Activated CD8-positive, alpha-beta memory T cell treated with anti-CD3 and anti-CD28 coated beads for 1 hour (primary cell): ENCODE data around the gene FAM72C.
"Not testable (repeated sequence)": the region's sequence is repeated elsewhere in the genome, so short reads cannot be mapped to it uniquely, and the experiment has no call there.

Experiments
- DNase-seq, 2 donors: peaks; one replicate each; pipeline ENCODE4 v3.0.0-alpha.2; 2020; ENCODE audit warnings: low read depth in 1 of 2; ENCODE audit errors: extremely low read depth in 1 of 2

FAM72C gene

DNA sequence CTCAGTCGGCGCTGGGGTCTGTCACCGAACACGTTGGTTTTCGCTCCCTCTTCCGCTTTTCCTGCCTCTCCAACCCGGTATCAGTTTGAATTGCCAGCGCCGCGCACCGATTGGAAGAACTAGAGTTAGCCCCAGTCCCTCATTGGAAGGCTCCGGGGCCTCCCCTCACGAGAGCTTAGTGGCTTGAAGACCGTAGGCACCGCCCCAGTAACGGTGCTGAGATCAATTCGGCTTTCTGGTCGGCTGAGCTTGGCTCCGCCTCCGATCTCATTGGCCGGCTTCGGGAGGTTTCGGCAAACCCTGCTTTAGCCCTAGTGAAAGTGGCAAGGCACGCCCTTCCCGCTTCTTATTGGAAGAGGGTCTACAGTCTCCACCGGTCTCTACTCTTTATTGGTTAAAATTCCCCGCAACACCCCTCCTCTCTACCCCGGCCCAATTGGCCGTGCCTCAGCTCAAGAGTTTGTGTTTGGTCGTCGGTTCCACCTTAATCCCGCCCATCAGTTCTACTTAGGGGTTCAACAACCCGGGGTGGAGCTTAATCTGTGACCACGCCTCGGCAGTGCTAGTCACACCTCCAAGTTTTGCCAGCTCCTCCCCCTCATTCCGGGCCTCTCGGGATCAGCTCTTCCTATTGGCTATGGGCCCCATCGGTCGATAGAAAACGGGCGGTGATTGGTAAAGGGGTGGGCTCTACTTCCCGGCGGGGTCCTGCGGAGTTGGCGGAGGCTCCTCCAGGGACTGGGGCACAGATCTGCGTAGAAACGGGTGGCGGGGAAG lies at the start of gene FAM72C:
Gene FAM72C (minus strand): TSS at position 63 of the 777 bp plus-strand sequence. CDS start 845 bp downstream, outside the sequence.
- DNase-seq = not testable (repeated sequence)

GRCh38 chr1:144020001-144020738 lies 48.4 kb upstream of the FAM72C start:
- not testable (repeated sequence) for DNase-seq

DNA sequence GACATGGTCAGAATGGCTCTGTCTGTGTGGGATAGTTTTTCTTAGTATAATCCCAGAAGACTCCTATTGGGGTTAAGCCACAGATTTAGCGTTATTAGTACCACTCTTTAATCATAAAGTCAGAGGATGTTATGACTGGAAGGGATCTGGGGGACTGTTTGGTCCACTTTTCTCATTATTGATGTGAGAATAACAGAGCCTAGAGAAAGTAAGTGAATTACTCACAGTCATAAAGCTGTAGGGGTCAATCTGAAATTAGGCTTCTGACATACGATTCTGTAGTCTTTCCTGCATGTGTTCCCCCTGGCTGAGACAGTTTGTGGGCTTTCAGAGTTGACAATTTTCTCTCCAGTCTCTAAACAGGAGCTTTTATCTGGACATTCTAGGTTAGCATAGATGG lies 47.3 kb upstream of the FAM72C start:
- not testable (repeated sequence) for DNase-seq

- DNase-seq = not testable (repeated sequence)
Measured at GRCh38 chr1:144015180-144015966, 43.6 kb upstream of the FAM72C start.

GRCh38 chr1:144014528-144014927 lies 42.7 kb upstream of the FAM72C start:
- not testable (repeated sequence) for DNase-seq

GRCh38 chr1:144014121-144014520 lies 42.3 kb upstream of the FAM72C start:
- DNase-seq = not testable (repeated sequence)

- DNase-seq = not testable (repeated sequence)
Measured at GRCh38 chr1:144012168-144012733, 40.5 kb upstream of the FAM72C start.

GRCh38 chr1:144009410-144009809 lies 37.6 kb upstream of the FAM72C start:
- DNase-seq = not testable (repeated sequence)

GRCh38 chr1:144004259-144004658 lies 32.5 kb upstream of the FAM72C start:
- not testable (repeated sequence) for DNase-seq

- not testable (repeated sequence) for DNase-seq
Measured at GRCh38 chr1:144003306-144004029, 31.7 kb upstream of the FAM72C start.

- not testable (repeated sequence) for DNase-seq
Measured at GRCh38 chr1:144002141-144002881, 30.5 kb upstream of the FAM72C start.

DNA sequence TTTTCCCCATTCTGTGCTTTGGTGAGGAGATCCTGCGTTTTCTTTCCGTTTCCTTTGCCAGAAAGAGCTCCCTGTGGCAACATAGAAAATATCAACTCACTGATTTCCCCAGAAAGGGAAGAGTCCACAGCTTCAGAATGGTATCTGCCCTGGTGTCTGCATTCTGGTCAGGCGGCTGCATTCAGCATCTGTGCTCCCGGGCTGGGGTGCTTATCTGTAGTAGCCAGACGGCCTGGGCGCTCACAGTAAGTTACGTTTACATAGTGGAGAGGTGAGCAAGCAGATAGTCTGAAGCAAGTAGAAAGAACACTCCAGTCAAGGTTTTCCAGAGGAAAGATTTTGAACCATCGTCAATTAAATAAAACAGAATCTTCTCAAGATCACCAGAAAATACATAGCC lies 29.3 kb upstream of the FAM72C start:
- not testable (repeated sequence) for DNase-seq

GRCh38 chr1:143996020-143996419 lies 24.2 kb upstream of the FAM72C start:
- DNase-seq = not testable (repeated sequence)

DNA sequence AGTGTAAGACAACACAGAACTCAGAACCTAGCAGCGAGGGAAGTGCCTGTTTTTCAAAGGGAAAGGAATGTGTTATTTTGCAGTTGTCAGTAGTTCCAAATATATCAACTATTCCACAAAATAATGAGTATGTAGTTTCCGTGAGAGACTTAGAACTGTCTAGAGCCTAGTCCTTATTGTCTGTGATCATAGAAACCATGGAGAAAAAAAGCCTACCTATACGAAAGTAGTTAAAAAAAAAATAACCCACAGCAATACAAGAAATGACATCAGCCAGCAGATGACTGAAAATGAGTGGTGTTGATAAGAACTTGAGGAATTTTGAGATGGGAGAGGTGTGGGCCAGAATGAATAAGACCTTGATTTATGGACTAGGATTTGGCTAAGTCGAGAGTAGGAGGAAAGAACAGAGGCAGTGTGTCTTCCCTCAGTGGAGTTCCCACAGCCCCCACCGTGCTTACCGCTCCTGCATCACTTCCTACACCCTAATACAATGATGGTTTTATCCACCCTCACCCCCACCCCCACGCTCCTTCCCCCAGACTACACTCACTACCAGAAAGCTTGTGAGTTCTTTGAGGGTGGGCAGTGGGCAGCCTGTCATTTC lies 21.6 kb upstream of the FAM72C start:
- DNase-seq = not testable (repeated sequence)

- DNase-seq = not testable (repeated sequence)
Measured at GRCh38 chr1:143990699-143991098, 18.9 kb upstream of the FAM72C start.

DNA sequence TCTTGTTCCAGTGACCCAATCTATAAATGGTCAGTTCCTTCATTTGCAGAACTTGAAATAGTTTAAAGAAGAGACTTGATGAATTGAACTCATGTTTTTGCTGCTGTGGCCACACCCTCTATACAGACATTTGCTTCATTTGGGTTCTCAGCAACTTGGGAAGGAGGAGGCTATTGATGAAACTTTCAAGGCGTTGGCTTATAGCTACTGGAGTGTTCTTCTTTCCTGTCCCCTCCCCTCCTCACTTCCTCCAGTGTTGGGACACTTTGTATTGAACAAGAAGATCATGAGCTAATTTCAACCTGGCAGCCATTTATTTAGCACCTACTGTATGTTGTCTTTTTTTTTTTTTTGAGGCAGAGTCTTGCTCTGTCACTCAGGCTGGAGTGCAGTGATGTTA lies 17.9 kb upstream of the FAM72C start:
- not testable (repeated sequence) for DNase-seq

DNA sequence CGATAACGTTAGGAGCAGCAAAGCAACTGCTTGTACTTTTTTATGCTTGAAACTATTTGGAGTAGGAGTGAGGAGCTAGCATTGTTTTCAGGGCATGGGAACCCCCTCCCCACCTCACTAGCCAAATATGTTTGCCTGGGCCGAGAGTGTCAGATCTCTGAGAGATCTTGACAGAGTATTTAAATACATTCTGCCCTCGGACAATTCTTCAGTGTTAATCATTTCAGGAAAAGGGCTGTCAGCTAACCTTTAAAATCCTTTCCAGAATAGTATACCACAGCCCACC lies 17.6 kb upstream of the FAM72C start:
- not testable (repeated sequence) for DNase-seq

DNA sequence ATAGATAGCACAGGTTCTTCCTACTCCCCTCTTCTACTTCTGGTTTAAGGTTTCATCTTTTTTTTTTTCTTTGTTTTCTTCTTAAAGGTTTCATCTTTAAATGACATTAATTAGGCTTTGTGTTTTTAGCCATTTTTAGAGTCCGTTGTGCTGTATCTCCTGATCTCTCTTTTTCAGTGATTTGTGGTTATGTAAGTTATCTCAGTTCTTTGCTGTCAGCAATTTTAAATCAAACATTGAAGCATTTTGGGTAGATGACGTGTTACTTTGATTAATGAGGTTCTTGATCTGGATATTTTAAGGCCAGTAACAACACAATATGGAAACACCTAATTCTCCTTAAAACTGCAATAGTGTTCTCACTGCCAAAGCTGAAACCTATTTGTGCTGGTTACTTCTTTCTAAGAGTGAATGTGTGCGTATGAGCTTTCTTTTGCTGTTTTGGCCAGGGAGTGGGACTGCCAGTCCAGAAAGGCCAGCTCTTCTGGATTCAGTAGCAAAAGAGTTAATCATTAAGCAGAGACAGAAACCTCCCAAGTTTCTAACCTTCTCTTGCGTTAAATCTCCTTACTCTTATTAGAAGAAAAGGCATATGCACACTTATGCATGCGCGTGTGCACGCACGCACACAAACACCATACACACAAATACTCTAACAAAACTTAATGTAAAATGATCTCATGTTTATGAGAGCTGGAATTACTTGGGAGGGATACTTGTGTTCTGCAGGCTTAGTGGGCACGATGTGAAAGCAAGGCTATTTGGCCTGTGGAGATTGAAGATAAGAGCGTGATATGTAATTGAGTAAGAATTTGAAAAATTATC lies 17.0 kb upstream of the FAM72C start:
- DNase-seq = not testable (repeated sequence)
